HG02798 (cell line): Measurements from ENCODE around the gene LRFN5.
"Not testable (repeated sequence)": the region's sequence is repeated elsewhere in the genome, so short reads cannot be mapped to it uniquely, and the experiment has no call there.

Source experiments
- ATAC-seq: cut with Tn5 transposase; IDR thresholded peaks from one replicate; pipeline ENCODE4 v1.9.1; 2021; ENCODE audit warnings: mild to moderate bottlenecking; ENCODE audit not compliant: unreplicated experiment, poor library complexity

LRFN5 gene

DNA sequence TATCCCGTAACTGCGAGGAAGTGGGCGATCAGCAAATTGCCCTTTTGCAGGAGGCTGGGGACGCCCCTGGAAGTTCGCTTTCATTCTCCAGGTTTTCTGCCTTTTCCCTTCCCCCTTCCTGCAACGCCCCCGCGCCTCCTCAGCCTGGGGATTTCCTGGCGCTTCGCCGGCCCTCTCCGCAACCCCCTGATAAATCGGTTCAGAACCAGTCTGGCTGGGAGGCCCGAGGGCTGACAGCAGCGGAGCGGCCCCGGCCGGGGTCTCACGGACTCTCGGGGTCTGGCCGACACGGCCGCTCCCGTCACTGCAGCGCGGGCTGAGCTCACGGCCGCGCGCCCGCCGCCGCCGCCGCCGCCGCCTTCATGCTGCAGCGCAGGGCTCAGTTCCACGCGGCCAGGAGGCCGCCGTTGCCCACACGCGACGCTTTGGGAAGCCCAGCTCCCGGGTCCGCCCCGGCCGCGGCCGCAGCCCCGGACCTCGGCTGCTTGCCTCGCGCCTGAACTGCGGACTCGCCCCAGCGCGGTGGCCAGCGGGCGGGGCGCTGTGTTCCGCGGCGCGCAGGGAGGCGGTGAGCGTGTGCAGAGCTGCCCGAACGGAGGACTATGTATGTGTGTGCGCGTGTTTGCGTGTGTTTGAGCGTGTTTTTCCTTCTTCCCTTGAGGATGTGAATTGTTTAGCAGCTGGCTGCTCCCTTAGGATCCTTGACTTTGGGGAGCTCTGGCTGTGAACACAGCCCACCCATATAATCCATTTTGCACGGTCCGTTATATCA lies at the start of gene LRFN5:
Gene LRFN5 (plus strand): TSS at position 345 of the 772 bp plus-strand sequence.
- ATAC-seq: no peak

DNA sequence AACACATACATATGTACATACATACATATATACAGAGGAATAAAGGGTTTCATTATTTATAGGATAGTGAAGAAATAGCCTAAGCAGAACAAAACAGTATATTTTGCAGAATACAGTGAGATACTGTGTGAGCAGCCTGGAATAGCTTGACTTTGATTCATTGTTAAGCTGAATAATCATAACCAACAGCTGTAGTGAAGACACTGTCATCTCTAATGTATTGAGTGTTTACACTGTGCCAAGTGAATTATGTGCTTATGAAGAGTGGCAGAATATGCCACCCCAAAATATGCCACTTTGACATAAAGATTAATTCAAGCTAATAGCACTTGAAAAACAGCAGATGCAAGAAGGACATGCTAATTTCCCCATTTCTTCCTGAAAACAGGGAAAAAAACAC lies 48.2 kb upstream of the LRFN5 start:
- ATAC-seq: no peak

GRCh38 chr14:41566864-41567263 lies 39.8 kb upstream of the LRFN5 start:
- not testable (repeated sequence) for ATAC-seq

DNA sequence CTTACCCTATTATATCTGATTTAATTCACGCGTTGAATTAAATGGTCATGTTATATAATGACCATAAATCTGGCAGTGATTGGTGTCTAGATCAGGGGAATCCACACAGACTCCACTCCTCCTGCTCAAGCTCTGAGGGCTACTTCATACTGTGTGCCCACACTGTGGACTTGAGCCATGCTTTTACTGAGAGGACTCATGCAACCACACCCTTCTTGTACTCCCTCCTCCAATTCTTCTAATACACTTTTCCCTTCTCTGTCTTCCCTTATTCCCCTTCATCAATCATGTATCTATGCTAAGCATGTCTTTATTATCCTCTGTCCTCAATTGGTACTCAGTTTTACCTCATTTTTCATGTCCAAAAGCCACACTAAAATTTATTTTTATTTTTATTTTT lies 37.7 kb upstream of the LRFN5 start:
- ATAC-seq: no peak

GRCh38 chr14:41570415-41571155 lies 36.1 kb upstream of the LRFN5 start:
- ATAC-seq: no peak

DNA sequence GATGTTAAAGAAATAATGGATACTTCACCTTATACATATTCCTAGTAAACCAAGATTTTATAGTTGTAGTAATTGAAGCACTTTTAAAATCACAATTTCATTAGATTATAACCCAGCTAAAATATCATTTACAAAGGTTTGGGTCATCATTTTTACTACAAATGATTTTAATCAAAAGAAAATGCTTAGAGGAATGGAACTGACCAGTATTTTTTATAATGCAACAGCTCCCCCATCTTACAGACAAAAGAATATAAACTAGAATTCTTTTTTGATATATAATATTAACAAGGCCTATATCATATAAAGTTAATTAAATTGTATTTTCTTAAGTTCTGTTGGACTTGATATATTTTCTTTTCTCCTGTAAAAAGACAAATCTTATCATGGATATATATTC lies 20.4 kb upstream of the LRFN5 start:
- ATAC-seq: no peak

DNA sequence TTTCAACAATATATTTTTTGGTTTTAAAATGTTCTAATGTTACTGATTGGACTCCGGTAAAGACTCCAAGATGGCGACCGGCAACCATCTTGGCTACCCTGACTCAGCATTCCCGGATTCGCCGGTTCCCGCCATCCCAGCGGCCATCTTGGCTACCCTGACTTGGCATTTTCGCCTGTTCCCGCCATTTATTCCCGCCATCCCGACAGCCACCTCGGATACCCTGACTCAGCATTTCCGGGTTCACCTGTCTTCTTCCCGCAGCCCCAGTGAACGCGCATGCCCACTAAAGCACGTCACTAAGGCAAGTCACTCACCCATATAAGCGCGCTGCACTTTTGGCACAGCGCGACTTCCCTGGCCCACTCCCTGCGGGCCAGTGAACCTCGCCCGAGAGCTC lies 9.0 kb upstream of the LRFN5 start:
- no peak for ATAC-seq

DNA sequence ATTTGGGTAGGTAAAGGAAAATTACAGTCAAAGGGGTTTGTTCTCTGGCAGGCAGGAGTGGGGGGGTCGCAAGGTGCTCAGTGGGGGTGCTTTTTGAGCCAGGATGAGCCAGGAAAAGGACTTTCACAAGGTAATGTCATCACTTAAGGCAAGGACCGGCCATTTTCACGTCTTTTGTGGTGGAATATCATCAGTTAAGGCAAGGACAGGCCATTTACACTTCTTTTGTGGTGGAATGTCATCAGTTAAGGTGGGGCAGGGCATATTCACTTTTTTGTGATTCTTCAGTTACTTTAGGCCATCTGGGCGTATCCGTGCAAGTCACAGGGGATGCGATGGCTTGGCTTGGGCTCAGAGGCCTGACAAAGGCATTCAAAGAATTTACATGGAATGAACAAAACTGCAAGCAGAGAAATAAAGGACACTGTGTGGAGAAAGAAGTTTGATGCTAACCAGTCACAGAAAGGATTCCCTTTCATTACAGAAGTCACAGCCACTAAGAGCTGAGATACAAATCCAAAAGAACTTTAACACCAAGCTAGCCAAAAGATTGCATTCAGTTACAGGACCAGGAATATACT lies 6.8 kb upstream of the LRFN5 start:
- not testable (repeated sequence) for ATAC-seq

DNA sequence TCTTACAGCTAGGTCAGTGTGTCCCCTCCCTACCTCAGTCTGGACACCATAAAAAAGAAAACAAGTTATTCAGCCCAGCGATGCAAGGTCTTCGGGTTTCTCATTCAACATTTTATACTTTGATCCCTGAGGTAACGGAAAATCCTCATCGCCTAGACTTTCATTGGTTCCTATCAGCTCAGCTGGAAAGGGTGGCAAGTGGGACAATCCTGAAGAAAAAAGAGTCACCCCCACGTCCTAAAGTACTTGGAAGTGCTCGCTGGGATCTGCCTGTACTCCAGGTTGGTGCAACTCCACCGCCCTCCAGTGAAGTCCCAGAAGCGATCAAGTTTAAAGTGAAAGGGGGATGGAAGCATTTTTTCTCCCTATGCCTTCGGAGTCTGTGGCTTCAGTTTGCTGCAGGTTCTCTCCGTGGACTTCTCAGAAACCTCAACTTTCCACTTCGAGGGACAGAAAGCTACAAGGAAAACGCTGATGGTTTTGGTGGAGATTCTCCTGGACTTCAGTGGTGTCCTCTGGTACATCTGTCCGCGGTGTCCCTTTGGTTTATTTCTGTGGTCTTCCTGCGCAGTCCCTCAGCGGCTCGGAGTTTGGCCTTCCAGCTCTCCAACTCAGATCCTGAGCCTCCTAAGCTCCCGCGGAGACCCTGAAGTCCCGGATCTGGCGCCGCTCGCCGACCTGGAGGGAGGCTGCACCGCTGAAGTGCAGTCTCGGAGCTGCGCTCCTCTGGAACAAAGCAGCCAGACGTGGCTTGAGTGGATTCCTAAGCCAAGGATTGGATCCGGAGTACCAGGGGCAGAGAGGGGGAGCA lies 1.8 kb upstream of the LRFN5 start:
- ATAC-seq: no peak

GRCh38 chr14:41605550-41606281 lies 960 bp upstream of the LRFN5 start:
- ATAC-seq: no peak

DNA sequence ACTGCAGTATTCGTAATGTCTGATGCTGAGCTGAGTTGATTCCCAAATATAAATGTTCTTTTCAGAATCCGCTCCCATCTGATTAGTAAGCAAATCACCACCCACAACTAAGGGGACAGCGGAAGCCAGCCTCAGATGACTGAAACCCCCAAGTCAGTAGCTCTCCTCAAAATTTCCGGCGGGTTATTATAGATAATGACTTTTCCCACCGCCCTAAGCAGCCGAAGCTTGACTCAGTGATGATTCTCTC lies 469 bp upstream of the LRFN5 start:
- no peak for ATAC-seq

- ATAC-seq: no peak
Measured at GRCh38 chr14:41607304-41607775, 664 bp downstream of the LRFN5 start.

DNA sequence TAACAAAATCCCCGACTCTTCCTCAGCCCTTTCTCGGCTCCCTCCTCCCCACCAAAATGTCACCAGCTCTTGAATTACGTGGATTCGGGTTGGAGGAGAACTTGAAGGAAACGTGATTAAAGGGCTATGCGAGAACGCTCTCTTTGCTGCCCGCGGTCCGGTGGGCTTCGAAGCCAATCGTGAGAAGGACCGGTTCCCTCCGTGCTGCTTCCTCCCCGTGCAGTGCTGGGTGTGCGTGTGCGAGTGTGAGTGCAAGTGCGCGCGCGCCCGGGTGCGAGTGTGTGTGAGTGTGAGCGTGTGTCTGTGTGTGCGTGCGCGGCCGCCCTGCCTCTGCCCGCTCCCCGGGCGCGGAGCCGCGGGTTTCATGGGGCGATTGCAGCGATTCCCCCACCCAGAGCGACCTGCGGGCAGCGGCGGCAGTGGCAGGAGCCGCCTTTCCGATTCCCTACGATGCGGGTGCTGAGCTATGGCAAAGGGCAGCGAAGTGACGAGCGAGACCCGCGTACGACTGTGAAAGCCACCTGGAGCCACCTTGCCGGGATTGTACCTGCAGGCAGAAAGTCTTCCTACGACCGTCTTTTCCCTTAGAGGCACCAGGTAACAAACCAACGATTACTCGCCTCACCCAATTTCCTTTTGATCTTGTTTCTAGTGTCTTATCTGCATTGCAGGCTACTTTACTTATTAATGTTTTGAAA lies 1.4 kb downstream of the LRFN5 start:
- no peak for ATAC-seq

GRCh38 chr14:41608681-41609390 lies 2.2 kb downstream of the LRFN5 start:
- ATAC-seq: no peak

DNA sequence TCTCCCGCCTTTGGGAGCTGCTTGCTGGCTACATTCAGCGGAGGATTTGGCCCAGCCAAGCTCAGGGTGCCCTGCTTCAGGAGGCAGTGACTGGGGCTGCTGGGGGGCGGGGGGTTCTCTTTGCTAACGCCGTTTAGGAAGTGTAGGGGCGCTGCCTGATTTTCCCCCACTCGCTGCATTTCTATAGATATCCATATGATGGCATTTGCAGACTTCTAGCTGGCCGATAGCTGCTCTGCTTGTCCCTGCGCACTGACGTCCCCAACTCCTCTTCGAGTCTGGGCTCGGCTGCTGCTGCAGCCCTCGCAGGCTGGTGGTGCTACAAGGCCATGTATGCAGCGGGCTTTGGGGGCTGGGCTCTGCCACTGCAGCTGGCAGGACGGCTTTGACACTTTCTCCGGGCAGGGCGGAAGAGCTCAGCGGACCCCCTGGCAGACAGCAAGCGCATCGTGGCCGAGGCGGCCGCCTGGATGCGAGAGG lies 3.1 kb downstream of the LRFN5 start:
- no peak for ATAC-seq

- no peak for ATAC-seq
Measured at GRCh38 chr14:41615011-41615595, 8.4 kb downstream of the LRFN5 start.

DNA sequence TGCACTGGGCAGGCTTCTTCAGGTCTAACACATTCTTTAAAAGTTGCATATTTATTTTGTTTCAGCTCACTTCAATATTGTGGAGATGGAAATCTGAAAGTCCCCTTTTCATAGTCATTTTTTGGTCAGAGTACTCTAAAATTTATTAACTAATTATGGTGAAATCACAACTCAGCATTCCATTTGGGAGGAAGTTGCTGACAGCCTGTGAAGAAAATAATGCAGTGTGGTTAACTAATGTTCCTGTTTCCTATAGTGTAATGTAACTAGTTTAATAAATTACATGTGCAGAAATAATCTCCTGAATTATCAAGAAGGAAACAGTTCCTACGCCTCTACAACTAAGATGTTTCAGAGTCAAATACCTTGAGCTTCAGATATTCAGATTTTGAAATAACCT lies 17.1 kb downstream of the LRFN5 start:
- no peak for ATAC-seq

DNA sequence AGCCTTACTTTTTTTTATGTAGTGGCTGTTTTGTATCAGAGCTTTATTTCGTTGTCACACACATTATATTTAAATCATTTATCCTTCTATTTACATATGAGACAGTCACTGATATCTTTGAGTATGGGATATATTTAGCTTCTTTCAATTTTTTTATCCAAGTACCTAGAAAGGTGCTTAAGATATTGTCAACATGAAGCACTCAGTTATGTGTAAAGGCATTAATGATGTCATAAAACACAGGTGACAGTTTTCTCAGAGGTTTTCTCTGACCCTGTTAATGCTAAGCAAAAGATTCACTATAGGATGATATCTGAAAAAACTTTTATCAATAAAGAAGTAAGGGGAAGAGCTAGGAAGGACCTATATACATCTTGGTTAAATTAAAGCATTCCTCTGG lies 23.2 kb downstream of the LRFN5 start:
- ATAC-seq: no peak
